ENCODE data around the gene SPIRE1.

SPIRE1 gene

GRCh38 chr18:12657684-12658425 lies at the start of gene SPIRE1:
Gene SPIRE1, minus strand, starts transcription at chr18:12658107. Its CDS starts 241 bp downstream, at chr18:12657866.
- DNase-seq (ENCODE audit: low read depth): peak; percentile 48

GRCh38 chr18:12703664-12704063 lies 45.8 kb upstream of the SPIRE1 start:
- no peak for DNase-seq (ENCODE audit: low read depth)

DNA sequence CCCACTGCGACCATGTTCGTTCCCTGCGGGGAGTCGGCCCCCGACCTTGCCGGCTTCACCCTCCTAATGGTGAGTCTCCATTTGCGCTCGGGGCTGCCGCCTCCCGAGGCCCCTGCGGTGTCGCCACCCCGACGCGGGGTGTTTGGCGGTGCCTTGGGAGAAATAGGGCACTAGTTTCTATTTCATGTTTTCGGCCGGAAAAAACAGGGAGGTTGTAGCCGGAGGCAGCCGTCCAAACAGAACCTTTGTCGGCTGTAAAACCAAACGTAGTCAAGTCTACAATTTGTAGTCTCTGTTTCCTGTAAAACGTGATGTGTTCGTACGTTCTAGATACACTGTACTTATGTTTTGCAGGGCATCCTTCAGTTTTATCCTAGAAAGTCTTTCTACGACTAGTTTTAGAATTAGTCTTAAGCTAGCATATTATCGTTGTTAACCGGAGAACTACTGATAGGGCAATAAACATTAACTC lies 45.2 kb upstream of the SPIRE1 start:
- DNase-seq (ENCODE audit: low read depth): no peak

DNA sequence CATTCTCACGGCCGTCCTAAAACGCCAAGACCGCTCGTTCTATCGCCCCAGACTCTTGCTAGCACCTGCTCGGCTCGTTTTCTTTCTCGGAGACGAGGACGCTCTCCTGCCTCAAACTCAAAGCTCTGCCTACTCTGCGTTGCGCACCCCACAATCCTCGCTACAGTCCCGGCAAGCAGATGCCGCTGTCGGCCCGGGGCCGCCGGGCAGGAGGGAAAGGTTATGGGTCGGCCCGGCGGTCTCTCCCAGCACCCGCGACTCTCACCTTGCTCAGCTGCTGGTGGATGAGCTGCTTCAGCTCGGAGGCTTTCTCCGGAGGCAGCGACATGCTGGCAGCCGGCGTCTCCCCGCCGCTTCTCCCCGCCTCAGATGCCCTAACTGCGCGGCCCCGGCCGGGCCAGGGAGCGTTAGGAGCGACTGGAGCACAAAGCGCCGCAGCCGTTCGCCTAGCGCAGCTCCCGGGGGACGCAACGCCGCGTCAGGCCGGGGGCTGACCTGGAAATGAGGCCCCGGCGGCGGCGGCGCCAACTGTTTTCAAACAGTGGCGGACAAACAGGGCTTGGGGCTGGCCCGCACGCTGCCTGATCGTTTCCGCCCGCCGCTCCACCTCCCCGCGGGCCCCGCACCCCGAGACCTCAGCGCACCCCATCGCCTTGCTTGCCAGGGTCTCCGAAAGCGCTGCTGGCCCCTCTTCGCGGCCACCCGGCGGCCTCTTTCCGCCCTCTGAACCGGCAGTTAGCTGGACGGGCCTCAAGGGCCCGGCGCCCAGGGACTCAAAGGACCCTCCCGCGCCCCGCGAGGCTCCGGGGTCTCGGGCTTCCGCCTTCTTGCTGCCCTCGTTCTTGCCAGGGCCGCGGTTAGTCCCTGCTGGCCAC lies 44.6 kb upstream of the SPIRE1 start, which contains the start of the genes CEP76 and PSMG2:
Gene CEP76 (minus strand): TSS at position 503 of the 875 bp plus-strand sequence. CDS start 175 bp downstream, at position 328.
Gene PSMG2 (plus strand): TSS at position 822 of the 875 bp plus-strand sequence. CDS start 66 bp downstream, outside the sequence.
- peak; percentile 79 for DNase-seq (ENCODE audit: low read depth)

GRCh38 chr18:12701161-12701560 lies 43.3 kb upstream of the SPIRE1 start:
- no peak for DNase-seq (ENCODE audit: low read depth)

DNA sequence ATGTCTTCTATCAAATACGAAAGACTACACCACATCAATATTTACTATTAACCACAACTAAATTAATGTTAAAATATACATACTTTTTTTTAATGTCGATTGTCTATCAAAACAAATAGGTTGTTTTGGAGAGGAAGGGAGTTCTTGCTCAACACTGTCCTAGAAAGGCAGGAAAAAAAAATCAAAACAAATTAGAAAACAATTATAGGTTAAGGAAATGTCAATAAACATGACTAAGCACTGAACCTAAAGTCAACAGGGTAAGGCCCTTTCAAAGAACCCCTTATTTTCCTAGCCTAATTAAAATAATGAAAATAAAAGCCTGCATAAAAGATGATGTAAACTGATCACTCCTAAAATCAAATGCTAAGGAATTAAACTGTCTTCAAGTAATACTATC lies 41.8 kb upstream of the SPIRE1 start:
- no peak for DNase-seq (ENCODE audit: low read depth)

GRCh38 chr18:12694032-12694431 lies 36.1 kb upstream of the SPIRE1 start:
- no peak for DNase-seq (ENCODE audit: low read depth)

GRCh38 chr18:12692206-12692605 lies 34.3 kb upstream of the SPIRE1 start:
- DNase-seq (ENCODE audit: low read depth): no peak

GRCh38 chr18:12689256-12689850 lies 31.4 kb upstream of the SPIRE1 start:
- DNase-seq (ENCODE audit: low read depth): no peak

DNA sequence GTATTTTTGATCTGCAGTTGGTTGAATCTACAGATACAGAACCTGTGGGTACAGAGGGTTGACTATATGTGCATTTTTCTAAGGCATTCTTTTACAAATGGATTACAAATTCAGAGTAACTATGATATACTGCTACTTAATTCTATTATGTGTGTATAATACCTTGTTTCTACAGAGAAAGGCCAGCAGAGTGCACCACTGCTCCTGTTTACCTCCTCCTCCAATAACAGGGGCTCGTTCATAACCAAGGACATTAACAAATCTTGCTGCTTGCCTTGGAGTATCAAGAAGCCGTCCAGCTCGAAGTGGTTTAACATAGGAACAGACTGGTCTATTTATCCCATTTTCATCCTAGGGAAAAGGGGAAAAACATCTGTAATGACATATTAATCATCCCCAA lies 28.2 kb upstream of the SPIRE1 start:
- DNase-seq (ENCODE audit: low read depth): no peak

- DNase-seq (ENCODE audit: low read depth): no peak
These were observed 21.4 kb upstream of the SPIRE1 start for GRCh38 chr18:12679183-12679786.

DNA sequence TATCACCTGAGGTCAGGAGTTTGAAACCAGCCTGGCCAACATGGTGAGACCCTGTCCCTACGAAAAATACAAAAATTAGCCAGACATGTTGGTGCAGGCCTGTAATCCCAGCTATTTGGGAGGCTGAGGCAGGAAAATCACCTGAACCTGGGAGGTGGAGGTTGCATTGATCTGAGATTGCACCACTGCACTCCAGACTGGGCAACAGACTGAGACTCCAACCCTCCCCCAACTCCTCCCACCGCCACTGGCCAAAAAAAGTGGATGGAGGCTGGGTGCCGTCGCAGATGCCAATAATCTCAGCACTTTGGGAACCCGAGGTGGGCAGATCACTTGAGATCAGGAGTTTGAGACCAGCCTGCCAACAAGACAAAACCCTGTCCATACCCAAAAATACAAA lies 10.1 kb upstream of the SPIRE1 start:
- DNase-seq (ENCODE audit: low read depth): no peak

DNA sequence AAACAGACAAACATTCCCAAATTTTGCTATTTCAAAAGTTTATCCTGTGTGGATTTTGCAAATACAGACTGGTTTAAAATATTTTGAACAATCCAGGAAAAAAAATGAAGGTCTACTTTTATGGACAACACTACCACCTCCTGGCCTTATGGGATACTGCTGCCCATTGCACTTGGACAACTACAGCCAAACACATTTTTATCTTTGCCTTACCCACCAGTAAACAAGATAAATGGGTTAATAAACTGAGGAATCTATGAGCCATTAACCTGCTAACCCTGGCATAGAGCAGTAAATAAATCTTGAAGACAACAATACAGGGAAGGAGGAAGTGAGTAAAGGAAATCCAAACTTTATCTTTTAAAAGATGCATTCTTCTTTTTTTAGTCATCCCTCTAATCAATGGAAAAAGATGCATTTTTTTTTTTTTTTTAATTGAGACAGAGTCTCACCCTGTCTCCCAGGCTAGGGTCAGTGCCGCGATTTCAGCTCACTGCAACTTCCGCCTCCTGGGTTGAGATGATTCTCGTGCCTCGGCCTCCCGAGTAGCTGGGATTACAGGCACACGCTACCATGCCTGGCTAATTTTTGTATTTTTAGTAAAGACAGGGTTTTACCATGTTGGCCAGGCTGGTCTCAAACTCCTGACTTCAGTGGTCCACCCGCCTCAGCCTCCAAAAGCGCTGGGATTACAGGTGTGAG lies 2.1 kb upstream of the SPIRE1 start:
- DNase-seq (ENCODE audit: low read depth): peak; percentile 53

DNA sequence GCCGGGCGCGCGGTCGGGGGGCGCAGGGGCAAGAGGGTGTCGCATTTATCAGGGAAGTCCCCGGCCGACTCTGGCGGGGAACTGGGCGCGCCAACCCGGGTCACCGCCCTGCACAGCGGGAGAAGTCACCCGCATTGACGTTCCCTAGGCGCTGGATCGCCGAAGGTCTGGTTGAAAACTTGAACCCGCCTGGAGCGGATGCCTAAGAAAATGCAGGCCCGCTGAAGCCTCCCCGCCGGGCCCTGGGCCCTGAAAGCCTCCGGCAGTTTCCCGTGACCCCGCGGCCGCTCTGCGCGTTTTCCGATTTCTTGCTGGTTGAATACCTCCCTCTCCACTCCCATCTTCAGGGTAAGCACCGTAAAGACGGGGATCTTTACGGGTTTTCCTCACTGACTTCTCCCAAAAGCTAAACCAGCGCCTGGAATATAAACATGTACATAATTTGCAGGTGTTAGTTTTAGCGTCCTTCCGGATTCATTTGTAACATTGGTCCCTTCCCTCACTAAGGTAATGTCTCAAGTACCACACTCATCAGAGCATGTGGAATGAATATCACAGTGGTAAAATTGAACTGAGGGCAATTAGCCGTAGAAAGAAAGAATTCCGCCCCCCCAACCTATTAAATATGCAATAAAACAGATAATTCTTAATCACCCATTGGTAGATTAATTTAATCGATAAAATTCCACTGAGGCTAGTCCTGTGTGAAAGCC lies 675 bp upstream of the SPIRE1 start:
- no peak for DNase-seq (ENCODE audit: low read depth)

- peak; percentile 24 for DNase-seq (ENCODE audit: low read depth)
These were observed 796 bp downstream of the SPIRE1 start for GRCh38 chr18:12656938-12657683.

- DNase-seq (ENCODE audit: low read depth): no peak
These were observed 1.3 kb downstream of the SPIRE1 start for GRCh38 chr18:12656605-12656937.

GRCh38 chr18:12654971-12655370 lies 2.9 kb downstream of the SPIRE1 start:
- DNase-seq (ENCODE audit: low read depth): no peak

DNA sequence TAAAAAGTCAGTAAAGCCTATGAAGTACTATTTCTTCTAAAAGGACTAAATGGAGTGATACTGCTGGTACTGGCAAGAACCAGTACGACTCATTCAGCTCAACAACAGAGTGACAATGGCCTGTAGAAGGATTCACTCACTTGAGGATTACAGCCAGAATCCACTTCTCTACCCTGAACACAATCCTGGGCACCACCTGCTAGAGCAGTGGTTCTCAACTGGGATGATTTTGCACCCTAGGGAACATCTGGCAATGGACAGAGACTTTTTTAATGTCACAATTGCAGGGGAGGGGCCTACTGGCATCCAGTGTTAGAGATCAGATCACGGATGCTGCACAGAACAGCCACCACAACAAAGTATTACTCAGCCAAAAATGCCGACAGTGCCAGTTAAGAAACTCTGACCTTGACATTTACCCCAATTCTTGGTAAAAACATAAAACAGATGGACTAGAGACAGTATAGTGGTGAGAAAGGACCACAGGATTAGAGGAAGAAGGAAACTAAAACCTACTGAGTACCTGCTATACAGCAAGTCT lies 5.0 kb downstream of the SPIRE1 start:
- DNase-seq (ENCODE audit: low read depth): no peak

DNA sequence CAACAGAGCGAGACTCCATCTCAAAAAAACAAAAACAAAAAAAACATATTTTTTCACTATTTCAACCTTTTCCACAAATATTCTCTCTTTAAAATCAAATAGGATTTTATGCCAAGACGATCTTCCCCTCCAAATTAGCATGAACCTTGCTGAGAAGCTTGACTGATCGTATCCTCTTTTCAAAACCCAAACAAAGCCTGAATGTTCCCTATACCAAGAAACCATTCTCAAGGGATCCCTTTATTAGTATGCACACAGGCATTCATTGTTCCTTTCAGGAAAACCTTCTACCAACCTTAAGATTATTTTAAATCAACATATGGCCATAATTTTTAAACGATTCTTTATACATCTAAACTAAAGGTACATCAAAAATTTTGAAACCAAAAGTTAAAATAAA lies 6.3 kb downstream of the SPIRE1 start:
- no peak for DNase-seq (ENCODE audit: low read depth)

DNA sequence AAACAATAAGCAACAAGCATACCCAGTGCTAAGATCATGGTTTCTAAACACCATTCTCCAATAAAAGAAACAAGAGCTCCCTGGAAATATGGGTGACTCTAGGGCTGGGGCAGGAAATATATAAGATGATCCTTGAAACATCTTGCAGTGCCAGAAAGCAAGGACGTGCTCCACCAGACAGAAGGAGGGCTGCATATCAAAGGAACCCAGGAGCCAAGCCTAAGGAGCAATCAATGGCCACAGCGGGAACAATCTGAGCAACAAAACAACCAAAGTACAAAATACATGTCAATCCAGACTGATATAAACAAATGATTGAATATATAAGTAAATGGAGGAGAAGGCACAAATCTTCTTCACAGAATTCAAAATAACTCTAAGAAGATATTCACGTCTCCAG lies 10.1 kb downstream of the SPIRE1 start:
- DNase-seq (ENCODE audit: low read depth): no peak

Data from GM04504 (cell line).